GM19438 (cell line): ENCODE measurements around the gene CEP76.

Source experiments
- ATAC-seq: cut with Tn5 transposase; IDR thresholded peaks from one replicate; pipeline ENCODE4 v1.9.1; 2021; ENCODE audit warnings: low read depth; ENCODE audit not compliant: unreplicated experiment

CEP76 gene

DNA sequence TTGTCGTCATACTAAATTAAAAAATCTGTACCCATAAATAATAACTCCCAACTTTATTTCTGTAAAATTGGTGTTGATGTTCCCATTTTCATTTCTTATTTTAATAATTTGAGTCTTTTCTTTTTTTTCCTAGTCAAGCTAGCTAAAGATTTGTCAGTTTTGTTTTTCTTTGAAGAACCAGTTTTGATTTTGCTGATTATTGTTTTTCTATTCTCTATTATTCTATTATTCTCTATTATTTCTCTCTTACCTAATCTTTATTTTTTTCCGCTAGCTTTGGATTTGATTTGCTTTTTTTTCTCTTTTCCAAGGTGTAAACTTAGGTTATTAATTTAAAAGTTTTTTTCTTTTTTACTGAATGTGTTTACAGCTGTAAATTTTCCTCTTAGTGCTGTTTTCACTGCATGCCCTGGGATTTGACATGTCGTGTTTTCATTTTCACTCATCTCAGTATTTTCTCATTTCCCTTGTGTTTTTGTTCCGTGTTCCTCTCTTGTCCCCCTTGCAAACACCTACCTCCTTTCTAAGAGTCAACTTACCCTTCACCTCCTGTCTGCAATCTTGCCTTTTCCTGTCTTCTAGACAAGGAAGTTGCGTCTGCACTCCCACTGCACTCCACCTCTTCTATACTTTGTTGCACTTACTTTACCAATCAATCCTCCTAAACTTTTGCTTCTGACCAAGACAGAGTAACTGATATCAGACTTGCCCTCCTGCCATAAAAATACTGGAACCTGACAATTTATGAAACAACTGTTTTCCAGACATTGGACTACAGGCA is 19.2 kb upstream of the CEP76 start:
- no peak for ATAC-seq

DNA sequence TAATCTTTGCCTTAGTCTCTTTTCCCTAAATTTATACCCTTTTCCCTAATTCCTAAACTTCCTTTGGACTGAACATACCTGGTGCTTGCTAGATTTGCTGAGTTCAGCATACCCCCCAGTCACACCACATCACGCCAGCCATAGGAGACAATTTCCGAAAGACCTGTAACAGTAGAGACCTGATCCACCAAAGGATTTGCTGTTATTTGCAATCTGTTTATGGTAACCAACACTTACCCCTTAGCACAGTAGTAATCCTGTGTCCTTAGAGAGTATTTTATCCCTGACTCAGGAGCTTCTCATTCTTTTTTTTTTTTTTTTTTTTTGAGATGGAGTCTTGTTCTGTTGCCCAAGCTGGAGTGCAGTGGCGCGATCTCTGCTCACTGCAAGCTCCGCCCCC is 8.9 kb upstream of the CEP76 start:
- no peak for ATAC-seq

DNA sequence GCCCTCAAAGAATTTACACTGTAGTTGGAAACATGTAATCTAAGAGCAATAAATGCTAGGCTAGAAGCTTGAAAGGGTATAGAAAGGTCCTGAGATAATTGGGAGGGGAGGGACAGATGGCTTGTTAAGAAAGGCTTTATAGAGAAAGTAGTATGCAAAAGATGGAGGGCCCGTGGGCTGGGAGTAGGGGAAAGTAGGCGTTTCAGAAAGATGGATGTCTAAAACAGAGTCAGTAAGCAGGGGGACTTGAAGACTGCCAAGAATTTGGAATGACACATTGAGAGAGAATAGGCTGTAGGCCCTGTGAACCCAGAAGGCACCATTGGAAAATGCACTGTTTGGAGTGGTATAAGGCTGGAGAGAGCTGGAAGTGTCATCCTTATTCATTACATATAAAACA is 1.1 kb upstream of the CEP76 start:
- no peak for ATAC-seq

DNA sequence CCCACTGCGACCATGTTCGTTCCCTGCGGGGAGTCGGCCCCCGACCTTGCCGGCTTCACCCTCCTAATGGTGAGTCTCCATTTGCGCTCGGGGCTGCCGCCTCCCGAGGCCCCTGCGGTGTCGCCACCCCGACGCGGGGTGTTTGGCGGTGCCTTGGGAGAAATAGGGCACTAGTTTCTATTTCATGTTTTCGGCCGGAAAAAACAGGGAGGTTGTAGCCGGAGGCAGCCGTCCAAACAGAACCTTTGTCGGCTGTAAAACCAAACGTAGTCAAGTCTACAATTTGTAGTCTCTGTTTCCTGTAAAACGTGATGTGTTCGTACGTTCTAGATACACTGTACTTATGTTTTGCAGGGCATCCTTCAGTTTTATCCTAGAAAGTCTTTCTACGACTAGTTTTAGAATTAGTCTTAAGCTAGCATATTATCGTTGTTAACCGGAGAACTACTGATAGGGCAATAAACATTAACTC is 609 bp upstream of the CEP76 start:
- peak; percentile 41 for ATAC-seq

DNA sequence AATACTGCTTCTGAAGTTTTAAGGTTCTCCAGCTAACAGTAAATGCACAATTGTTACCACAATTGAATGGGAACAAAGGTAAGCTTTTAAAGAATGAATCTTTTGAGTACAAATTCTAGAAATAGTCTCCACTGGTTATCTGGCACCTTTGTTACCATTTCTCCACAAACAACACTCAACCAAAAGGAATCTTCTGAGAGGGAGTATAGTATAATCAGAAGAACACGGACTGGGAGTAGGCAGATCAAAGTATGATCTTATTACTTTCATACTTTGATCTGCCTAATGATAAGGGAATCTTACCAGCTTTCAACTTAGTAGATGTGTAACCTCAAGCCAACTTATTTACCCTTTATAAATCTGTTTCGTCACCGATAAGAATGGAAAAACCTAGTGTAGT is 1.4 kb downstream of the CEP76 start:
- ATAC-seq, result no peak

DNA sequence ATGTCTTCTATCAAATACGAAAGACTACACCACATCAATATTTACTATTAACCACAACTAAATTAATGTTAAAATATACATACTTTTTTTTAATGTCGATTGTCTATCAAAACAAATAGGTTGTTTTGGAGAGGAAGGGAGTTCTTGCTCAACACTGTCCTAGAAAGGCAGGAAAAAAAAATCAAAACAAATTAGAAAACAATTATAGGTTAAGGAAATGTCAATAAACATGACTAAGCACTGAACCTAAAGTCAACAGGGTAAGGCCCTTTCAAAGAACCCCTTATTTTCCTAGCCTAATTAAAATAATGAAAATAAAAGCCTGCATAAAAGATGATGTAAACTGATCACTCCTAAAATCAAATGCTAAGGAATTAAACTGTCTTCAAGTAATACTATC is 2.8 kb downstream of the CEP76 start:
- no peak for ATAC-seq

DNA sequence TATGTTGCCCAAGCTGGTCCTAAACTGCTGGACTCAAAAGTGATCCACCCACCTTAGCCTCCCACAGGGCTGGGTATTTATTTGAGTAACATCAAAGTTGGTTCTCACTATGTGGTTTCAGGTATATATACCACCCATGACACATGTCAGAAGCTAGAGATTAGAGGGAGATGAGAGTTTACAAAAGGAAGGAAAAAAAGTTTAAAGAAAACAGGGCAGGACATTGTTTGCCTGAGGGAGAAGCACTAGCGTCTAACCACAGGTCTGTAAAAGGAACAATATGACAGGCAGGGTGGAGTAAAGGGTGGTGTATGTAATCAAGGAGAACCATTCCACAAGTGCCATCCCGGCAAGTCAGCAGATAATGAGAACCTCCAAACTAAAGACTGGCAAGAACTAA is 8.5 kb downstream of the CEP76 start:
- ATAC-seq, result no peak

DNA sequence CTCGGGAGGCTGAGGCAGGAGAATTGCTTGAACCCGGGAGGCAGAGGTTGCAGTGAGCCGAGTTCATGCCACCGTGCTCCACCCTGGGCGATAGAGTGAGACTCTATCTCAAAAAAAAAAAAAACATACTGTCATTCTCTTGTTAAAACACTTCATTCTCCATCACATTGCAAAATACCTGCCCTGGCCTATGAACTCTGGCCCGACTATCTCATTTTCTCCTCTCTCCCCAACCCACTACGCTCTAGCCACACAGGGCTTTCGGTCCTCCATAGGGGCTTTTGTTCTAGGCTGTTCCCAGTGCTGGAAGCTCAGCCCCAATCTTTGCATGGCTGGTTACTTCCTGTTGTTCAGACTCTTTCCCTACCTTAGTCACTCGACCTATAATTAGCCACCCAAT is 10.3 kb downstream of the CEP76 start:
- no peak for ATAC-seq

DNA sequence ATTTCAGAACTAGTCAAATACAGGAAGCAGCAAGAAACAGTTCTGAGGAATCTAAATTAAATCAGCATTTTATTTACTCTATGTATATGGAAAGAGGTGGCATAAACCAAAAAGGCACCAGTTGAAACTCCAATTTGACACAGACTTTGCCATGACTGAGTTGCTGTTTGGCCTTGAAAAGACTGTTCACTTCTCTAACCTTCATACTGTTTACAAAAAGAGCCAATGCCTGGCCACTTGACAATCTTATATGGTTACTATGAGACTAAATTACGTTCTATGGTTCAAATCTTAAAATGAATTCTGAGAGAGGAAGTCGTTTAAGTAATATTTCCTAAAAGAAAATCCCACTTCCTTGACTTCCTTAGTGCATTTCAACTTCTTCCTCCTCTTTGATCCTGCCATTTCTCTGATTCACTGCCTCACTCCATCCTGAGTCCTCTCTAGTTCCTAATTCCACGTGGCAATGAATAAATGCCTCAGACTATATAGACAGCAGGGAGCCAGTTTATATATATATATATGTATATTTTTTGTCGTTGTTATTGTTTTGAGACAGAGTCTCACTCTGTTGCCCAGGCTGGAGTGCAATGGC is 13.2 kb downstream of the CEP76 start:
- ATAC-seq, result no peak

DNA sequence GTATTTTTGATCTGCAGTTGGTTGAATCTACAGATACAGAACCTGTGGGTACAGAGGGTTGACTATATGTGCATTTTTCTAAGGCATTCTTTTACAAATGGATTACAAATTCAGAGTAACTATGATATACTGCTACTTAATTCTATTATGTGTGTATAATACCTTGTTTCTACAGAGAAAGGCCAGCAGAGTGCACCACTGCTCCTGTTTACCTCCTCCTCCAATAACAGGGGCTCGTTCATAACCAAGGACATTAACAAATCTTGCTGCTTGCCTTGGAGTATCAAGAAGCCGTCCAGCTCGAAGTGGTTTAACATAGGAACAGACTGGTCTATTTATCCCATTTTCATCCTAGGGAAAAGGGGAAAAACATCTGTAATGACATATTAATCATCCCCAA is 16.4 kb downstream of the CEP76 start:
- ATAC-seq, result no peak

DNA sequence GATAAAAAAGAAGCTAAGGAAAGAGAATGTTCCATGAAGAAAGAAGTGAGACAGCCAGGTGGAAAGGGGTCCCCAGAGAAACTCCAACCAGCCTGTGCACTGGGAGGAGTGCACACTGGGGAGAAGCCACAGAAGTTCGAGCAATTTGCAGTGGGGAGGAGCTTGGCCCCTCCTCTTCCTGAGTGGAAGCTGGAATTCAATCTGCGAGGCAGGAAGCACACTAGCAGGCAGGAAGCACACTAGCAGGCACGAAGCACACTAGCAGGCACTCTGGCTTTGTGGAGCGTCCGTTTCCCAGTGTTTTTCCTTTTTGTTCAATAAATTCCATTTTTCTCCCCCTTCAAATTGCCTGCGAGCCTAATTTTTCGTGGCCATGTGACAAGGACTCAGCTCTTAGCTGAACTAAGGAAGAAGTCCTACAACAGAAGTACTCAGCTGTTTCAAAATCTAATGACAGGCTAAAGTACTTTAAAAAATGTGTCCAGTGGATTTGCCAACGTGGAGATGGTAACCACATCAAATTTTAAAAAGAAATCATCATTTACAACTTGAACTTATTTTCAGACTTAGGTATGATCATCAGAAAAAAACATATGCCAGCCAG is 23.2 kb downstream of the CEP76 start:
- ATAC-seq, result no peak

DNA sequence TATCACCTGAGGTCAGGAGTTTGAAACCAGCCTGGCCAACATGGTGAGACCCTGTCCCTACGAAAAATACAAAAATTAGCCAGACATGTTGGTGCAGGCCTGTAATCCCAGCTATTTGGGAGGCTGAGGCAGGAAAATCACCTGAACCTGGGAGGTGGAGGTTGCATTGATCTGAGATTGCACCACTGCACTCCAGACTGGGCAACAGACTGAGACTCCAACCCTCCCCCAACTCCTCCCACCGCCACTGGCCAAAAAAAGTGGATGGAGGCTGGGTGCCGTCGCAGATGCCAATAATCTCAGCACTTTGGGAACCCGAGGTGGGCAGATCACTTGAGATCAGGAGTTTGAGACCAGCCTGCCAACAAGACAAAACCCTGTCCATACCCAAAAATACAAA is 34.5 kb downstream of the CEP76 start:
- no peak for ATAC-seq

DNA sequence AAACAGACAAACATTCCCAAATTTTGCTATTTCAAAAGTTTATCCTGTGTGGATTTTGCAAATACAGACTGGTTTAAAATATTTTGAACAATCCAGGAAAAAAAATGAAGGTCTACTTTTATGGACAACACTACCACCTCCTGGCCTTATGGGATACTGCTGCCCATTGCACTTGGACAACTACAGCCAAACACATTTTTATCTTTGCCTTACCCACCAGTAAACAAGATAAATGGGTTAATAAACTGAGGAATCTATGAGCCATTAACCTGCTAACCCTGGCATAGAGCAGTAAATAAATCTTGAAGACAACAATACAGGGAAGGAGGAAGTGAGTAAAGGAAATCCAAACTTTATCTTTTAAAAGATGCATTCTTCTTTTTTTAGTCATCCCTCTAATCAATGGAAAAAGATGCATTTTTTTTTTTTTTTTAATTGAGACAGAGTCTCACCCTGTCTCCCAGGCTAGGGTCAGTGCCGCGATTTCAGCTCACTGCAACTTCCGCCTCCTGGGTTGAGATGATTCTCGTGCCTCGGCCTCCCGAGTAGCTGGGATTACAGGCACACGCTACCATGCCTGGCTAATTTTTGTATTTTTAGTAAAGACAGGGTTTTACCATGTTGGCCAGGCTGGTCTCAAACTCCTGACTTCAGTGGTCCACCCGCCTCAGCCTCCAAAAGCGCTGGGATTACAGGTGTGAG is 42.5 kb downstream of the CEP76 start:
- no peak for ATAC-seq

DNA sequence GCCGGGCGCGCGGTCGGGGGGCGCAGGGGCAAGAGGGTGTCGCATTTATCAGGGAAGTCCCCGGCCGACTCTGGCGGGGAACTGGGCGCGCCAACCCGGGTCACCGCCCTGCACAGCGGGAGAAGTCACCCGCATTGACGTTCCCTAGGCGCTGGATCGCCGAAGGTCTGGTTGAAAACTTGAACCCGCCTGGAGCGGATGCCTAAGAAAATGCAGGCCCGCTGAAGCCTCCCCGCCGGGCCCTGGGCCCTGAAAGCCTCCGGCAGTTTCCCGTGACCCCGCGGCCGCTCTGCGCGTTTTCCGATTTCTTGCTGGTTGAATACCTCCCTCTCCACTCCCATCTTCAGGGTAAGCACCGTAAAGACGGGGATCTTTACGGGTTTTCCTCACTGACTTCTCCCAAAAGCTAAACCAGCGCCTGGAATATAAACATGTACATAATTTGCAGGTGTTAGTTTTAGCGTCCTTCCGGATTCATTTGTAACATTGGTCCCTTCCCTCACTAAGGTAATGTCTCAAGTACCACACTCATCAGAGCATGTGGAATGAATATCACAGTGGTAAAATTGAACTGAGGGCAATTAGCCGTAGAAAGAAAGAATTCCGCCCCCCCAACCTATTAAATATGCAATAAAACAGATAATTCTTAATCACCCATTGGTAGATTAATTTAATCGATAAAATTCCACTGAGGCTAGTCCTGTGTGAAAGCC is 43.9 kb downstream of the CEP76 start:
- peak; percentile 22 for ATAC-seq

DNA sequence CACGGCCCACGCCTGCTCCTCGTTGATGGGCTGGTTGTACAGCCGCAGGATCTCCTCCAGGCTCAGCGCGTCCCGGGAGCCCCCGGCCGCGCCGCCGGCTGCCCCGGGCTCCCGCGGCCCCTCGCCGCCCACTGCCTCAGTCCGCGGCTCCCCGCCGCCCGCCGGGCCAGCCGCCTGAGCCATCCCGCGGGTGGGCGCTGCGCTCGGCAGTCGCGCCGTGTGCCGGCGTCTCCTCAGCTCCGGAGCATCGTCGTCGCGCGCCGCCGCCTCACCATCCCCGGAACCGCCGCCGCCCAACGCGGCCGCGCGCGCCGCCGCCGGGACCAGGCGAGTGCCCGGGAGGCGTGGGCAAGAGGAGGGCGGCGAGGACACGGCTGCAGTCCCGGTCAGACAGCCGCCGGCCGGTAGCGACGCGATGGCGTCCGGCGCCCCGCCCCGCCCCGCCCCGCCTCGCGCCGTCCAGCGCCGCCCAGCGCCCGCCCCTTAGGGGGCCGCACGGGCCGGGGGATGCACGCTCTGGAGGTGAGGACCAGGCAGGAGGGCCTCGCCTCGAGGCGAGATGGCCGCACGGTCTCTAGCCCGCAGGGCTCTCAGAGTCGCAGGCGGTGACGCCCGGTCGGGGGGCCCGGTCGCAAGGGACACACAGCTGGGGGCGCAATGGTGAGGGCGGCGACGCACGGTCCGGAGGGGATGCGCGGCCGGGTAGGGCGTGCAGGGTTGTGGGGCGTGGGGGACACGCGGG is 44.7 kb downstream of the CEP76 start, which contains the start of gene SPIRE1:
Gene SPIRE1, minus strand, starts transcription at position 424 of the 742 bp plus-strand sequence. Its CDS starts 241 bp downstream, at position 183.
- peak; percentile 67 for ATAC-seq

DNA sequence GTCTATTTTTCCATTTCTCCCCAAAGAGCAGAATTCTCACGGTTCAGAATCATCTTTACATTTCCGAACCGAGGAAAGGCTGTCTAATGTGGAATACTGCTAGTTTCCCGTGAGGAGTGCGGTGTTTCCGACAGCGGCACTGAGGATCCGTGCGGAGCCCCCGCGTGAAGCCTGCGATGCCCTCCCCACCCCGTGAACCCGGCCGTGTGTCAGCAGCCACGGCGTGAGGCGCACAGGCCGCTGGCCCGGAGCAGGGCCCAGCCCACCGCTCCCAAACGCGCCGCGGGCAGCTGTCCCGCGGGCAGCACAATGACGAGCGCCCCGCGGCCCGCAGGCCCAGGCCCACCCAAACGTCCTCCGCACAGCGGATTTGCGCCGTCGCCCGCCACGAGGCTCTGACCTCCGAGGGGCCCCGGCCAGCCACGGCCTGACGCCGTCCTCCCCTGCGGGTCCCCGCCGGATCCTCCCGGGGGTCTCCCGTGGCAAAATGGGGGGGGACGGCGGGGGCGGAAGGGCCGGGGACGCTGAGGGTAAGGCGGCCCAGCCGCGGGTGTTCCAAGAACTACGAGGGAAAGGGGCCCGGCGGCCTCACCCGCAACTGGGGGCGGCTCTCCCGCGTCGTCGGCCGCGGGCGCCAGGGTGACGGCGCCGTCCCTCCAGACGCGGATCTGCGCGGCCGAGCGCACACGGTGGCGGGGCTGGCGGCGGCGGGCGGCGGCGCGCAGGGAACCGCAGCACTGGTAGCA is 45.4 kb downstream of the CEP76 start:
- ATAC-seq, result peak; percentile 35

DNA sequence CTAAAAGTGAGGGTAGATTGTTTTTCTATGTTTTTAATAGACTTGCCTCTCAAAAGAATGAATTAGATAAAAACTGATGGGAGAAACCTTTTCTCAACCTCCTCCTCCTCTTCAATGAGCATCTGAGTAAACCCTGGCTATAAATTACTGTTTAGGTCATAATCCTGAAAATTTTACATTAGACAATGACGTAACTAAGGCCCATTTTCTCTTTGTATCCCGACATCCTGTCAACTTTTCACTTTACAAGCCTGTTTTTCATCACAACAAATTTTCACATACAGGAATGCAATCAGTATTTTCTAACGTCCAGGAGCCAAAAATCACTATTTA is 46.0 kb downstream of the CEP76 start:
- no peak for ATAC-seq

DNA sequence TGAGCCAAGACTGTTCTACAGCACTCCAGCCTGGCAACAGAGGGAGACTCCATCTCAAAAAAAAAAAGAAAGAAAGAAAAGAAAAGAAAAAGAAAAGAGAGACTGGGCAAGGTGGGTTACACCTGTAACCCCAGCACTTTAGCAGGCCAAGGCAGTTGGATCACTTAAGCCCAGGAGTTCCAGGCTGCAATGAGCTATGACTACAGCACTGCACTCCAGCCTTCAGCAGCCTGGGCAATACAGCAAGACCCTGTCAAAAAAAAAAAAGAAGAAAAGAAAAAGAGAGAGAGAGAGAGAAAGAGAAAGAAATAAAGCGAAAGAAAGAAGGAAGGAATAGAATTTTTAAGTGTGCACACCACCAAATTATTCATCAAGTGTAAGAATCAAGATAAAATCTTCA is 47.6 kb downstream of the CEP76 start:
- no peak for ATAC-seq

DNA sequence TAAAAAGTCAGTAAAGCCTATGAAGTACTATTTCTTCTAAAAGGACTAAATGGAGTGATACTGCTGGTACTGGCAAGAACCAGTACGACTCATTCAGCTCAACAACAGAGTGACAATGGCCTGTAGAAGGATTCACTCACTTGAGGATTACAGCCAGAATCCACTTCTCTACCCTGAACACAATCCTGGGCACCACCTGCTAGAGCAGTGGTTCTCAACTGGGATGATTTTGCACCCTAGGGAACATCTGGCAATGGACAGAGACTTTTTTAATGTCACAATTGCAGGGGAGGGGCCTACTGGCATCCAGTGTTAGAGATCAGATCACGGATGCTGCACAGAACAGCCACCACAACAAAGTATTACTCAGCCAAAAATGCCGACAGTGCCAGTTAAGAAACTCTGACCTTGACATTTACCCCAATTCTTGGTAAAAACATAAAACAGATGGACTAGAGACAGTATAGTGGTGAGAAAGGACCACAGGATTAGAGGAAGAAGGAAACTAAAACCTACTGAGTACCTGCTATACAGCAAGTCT is 49.6 kb downstream of the CEP76 start:
- ATAC-seq, result no peak
